ENCODE data around the gene CBX8. TPM values are rescaled to one million over a fixed set of nuclear protein-coding genes. Genes with fewer than 3 reads are reported as not detected.

Gene CBX8
- total RNA-seq, 1 donor from 2014 or later: 5.8 TPM

DNA sequence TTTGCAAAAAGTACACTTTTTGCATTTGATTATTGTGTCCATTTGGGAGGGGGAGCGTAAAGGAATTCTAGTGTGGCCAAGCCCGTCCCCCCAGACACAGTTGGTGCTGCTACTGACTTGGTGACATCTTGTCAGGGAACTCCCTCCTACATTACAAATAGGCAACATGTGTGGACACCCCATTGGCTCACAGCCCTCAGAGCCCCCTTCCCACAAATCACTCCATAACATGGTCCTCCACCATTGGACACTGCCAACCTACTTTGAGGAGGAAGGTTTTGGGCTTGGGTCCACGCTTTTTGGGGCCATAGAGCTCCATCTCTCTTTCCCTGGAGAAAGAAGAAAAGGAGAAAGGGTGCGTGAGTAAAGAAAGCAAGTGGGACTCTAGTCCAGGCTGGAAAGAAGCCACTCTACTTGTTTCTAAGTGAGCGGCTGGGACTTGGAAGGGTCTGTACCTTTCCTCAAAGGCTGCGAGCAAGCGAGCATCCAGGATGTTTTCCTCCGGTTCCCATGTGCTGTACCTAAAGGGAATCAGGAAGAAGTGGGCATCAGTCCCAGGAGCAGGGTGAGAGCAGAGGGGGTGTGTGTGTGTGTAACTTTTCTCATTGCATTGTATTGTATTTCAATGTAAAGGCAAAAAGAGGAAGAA, 958 bp downstream of the CBX8 start:
- no peaks in the 10 kb centered on the region for H3K9me3 ChIP-seq
- intact Hi-C loops (cut with DNase I): no loop called here
- peak overlapping the region; percentile 70 for H3K4me3 ChIP-seq
- ATAC-seq (no peak), DNase-seq (no peak)
- TF ChIP-seq, protein P1, sequence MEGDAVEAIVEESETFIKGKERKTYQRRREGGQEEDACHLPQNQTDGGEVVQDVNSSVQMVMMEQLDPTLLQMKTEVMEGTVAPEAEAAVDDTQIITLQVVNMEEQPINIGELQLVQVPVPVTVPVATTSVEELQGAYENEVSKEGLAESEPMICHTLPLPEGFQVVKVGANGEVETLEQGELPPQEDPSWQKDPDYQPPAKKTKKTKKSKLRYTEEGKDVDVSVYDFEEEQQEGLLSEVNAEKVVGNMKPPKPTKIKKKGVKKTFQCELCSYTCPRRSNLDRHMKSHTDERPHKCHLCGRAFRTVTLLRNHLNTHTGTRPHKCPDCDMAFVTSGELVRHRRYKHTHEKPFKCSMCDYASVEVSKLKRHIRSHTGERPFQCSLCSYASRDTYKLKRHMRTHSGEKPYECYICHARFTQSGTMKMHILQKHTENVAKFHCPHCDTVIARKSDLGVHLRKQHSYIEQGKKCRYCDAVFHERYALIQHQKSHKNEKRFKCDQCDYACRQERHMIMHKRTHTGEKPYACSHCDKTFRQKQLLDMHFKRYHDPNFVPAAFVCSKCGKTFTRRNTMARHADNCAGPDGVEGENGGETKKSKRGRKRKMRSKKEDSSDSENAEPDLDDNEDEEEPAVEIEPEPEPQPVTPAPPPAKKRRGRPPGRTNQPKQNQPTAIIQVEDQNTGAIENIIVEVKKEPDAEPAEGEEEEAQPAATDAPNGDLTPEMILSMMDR (IDR thresholded peaks at IDR 0.05): no peak
- no peak overlapping the region for H3K27ac ChIP-seq
- peaks cover 59% of the 10 kb centered on the region for H3K27me3 ChIP-seq (ENCODE audit: low read depth)
- peaks cover 68% of the 10 kb centered on the region for H3K4me1 ChIP-seq
- peaks cover 11% of the 10 kb centered on the region for H3K36me3 ChIP-seq

DNA sequence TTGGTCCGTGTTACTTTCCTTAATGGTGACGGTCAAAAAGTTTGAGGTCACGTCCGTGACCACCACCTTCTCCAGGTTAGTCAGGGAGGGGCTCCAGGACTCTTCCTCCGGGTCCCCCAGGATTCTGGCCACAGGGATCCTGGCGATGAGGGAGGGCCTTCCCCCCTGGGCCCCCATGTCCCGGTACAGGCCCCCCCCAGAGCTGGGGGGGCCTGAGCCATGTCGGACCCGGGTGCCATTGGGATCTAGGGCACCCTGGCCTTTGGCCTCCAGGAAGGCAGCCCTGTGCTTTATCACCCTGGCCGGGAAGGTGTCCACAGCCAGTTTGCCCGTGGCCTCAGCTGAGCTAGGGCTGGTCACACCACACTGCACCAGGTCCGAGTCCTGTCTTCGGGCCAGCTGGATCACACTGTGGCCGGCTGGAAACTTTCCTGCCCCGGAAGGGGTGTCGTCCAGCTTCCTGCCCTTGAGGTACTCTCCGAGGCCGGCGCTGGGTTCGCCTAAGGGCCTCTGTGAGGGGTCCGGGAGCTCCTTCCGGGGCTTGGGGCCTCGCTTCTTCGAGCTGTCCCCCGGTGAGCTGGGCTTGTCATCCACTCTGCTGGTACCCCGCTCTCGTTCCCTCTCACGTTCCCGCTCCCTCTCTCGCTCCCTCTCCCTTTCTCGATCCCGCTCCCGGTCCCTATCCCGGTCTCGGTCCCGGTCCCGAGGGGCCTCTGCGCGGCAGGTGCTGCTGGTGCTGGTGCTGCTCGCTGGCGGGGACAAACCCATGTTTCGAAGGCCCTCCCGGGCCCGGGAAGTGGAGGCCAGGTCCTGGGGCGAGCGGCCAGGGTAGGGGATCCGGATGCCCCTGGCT, 2.0 kb downstream of the CBX8 start:
- peaks cover 59% of the 10 kb centered on the region for H3K27me3 ChIP-seq (ENCODE audit: low read depth)
- no peak overlapping the region for H3K4me3 ChIP-seq
- intact Hi-C loops (cut with DNase I): no loop called here
- H3K27ac ChIP-seq: no peak overlapping the region
- H3K36me3 ChIP-seq: peaks cover 11% of the 10 kb centered on the region
- ATAC-seq: no peak
- TF ChIP-seq, protein P1 (IDR thresholded peaks at IDR 0.05): no peak
- no peaks in the 10 kb centered on the region for H3K9me3 ChIP-seq
- H3K4me1 ChIP-seq: peaks cover 68% of the 10 kb centered on the region
- no peak for DNase-seq

DNA sequence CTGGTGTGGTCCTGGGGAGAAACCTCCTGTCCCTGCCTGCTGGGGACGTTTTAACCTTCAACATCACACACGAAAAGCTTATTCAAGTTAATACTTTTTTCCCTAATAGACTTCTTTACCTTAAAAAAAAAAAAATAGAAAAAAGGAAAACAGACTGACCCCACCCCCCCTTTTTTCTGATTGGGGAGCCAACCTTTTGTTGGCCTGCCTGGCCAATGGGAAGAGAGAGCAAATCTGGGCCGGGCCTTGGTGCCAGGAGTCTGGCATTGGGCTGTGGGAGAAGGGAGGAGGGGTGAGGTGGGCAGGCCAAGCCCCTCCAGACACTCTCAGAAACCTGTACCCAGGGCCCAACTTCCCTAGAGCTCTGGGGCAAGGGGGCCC, 3.0 kb downstream of the CBX8 start:
- Histone ChIP-seq H3K36me3 (peaks cover 11% of the 10 kb centered on the region), H3K9me3 (no peaks in the 10 kb centered on the region), H3K4me1 (peaks cover 68% of the 10 kb centered on the region), H3K27me3 (ENCODE audit: low read depth) (peaks cover 59% of the 10 kb centered on the region), H3K4me3 (peak overlapping the region; percentile 42), H3K27ac (no peak overlapping the region)
- TF ChIP-seq, protein P1 (IDR thresholded peaks at IDR 0.05): no peak
- DNase-seq: no peak
- intact Hi-C loops (cut with DNase I): no loop called here
- no peak for ATAC-seq

DNA sequence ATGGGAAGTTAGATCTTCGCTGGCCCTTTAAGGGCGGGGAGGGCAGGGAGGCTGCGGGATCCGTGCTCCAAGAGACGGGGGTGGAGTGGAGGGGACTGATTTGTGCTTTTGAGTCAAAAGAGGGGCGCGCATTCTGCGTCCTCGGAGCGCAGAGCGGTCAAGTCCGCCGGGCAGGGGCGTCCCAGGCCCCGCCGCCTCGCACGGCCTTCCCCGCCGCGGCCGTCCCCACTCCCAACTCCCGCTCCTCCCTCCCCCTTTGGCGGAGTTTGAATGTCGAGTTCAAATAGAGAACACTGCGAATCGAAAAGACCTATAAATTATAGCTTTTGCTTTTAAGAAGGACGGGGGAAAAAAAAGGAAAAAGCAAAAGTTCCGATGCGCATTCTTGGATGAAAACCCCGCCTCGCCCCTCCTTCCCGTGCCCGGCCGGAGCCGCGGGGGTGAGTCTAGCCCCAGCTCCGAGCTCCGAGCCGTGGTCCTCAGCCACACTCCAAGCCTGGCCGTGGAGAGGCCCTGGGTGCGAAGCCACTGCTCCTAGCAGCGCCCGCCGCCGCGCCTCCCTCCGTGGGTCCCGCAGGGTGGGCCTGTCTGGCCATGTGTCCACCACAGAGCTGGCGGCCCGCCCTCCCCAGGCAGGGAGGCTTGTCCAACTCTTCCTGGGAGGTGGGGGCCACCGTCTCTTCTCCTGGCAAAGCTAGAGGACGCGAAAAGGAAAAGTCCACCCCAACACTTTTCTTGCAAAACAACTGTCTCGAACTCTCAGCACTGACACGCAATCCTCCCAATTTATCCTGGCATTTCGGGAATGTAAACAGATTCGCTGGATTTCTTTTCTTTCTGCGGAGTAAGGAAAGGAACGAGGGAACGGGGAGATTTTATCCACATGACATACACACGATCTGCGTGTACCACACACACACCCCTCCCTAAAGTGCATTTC, 3.6 kb downstream of the CBX8 start:
- no peaks in the 10 kb centered on the region for H3K9me3 ChIP-seq
- DNase-seq: no peak
- peak overlapping the region; percentile 42 for H3K4me3 ChIP-seq
- H3K36me3 ChIP-seq: peaks cover 11% of the 10 kb centered on the region
- H3K27ac ChIP-seq: peak overlapping the region; percentile 38
- intact Hi-C loops (cut with DNase I): no loop called here
- no peak for ATAC-seq
- H3K4me1 ChIP-seq: peaks cover 61% of the 10 kb centered on the region
- TF ChIP-seq, protein P1 (IDR thresholded peaks at IDR 0.05): no peak
- peaks cover 59% of the 10 kb centered on the region for H3K27me3 ChIP-seq (ENCODE audit: low read depth)

DNA sequence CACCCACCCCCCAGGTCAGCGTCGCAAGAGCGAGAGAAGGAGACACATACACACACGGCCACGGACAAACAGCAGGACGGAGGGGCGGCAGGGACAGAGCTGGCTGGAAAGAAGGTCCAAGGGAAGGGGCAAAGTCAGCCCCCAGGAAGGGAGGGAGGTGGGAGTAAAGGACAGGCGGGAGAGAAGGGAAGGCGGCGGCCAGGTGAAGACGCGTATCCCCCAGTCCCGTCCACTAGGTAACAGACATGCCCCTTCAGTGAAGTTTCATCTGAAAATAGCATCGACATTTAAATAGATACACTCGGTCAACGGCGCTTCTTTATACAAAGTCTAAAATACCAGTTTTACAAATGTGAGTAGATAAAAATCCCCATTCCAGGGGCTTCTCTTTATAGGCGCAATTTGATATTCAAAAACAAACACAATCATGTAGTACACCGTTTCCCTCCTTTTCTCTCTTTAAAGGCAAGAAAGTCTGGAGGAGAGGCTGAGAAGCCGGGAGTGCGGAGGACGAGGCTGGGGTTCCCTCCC, 4.5 kb downstream of the CBX8 start:
- no peaks in the 10 kb centered on the region for H3K9me3 ChIP-seq
- peaks cover 55% of the 10 kb centered on the region for H3K4me1 ChIP-seq
- no peak for ATAC-seq
- peak overlapping the region; percentile 42 for H3K4me3 ChIP-seq
- no peak for DNase-seq
- H3K36me3 ChIP-seq: peaks cover 11% of the 10 kb centered on the region
- H3K27ac ChIP-seq: no peak overlapping the region
- intact Hi-C loops (cut with DNase I): no loop called here
- H3K27me3 ChIP-seq (ENCODE audit: low read depth): peaks cover 61% of the 10 kb centered on the region
- TF ChIP-seq, protein P1 (IDR thresholded peaks at IDR 0.05): no peak
